Loucy (cell line): ENCODE measurements around the gene SPATA3.

Experiments
- H2AFZ ChIP-seq: fragments of 200-600 bp; sonication (generic); 2 replicates; pipeline ENCODE4 v1.6.0; 2016; ENCODE audit warnings: antibody characterized with exemption, mild to moderate bottlenecking, low read length, moderate library complexity
- H3F3A ChIP-seq: fragments of 200-600 bp; 2 replicates; pipeline ENCODE4 v1.6.0; 2016; ENCODE audit warnings: antibody characterized with exemption, low read depth, mild to moderate bottlenecking
- H3K27me3 ChIP-seq: fragments of 200-600 bp; sonication (generic); 2 replicates; pipeline ENCODE4 v1.6.1; 2014; ENCODE audit warnings: low read length, mild to moderate bottlenecking; ENCODE audit not compliant: insufficient read depth, poor library complexity, severe bottlenecking
- H3K36me3 ChIP-seq: fragments of 200-600 bp; sonication (generic); 2 replicates; pipeline ENCODE4 v1.6.1; 2016; ENCODE audit warnings: low read length; ENCODE audit not compliant: insufficient read depth
- H3K4me1 ChIP-seq: fragments of 200-600 bp; sonication (generic); 2 replicates; pipeline ENCODE4 v1.5.1; 2014; ENCODE audit warnings: low read length, mild to moderate bottlenecking; ENCODE audit not compliant: insufficient read depth, poor library complexity, severe bottlenecking
- H3K4me2 ChIP-seq: fragments of 200-600 bp; sonication (generic); 2 replicates; pipeline ENCODE4 v1.6.0; 2014; ENCODE audit warnings: antibody characterized with exemption, low read length, low read depth, mild to moderate bottlenecking; ENCODE audit not compliant: poor library complexity, severe bottlenecking
- H3K4me3 ChIP-seq: fragments of 200-600 bp; sonication (generic); 2 replicates; pipeline ENCODE4 v1.5.1; 2014; ENCODE audit warnings: low read length, mild to moderate bottlenecking, mixed read lengths; ENCODE audit not compliant: poor library complexity, severe bottlenecking
- H3K79me2 ChIP-seq: fragments of 200-600 bp; sonication (generic); 2 replicates; pipeline ENCODE4 v1.6.1; 2014; ENCODE audit warnings: low read length; ENCODE audit not compliant: insufficient read depth
- H3K9ac ChIP-seq: fragments of 200-600 bp; sonication (generic); 2 replicates; pipeline ENCODE4 v1.6.0; 2014; ENCODE audit warnings: mild to moderate bottlenecking, low read depth, low read length, moderate library complexity; ENCODE audit not compliant: poor library complexity, severe bottlenecking
- H3K9me2 ChIP-seq: fragments of 200-600 bp; sonication (generic); replicated peaks from 2 replicates; pipeline ENCODE4 v1.6.1; 2016; ENCODE audit warnings: low read depth, low read length, mixed read lengths
- H3K9me3 ChIP-seq: fragments of 200-600 bp; sonication (generic); 2 replicates; pipeline ENCODE4 v1.6.1; 2014; ENCODE audit warnings: mild to moderate bottlenecking, antibody characterized with exemption, low read length, low read depth; ENCODE audit not compliant: insufficient read depth
- H4K20me1 ChIP-seq: fragments of 200-600 bp; sonication (generic); 2 replicates; pipeline ENCODE4 v1.6.0; 2014; ENCODE audit warnings: antibody characterized with exemption, low read length, mild to moderate bottlenecking; ENCODE audit not compliant: insufficient read depth, poor library complexity, severe bottlenecking
- EZH2phosphoT487 ChIP-seq: fragments of 200-600 bp; IDR thresholded peaks from 2 replicates; pipeline ENCODE4 v1.6.1; 2018; ENCODE audit warnings: antibody characterized with exemption, mild to moderate bottlenecking, moderate library complexity, borderline replicate concordance
- TF ChIP-seq, protein P1 (sequence below): fragments of 200-600 bp; sonication (generic); conservative IDR thresholded peaks from 2 replicates; pipeline ENCODE4 v1.5.1; 2014; ENCODE audit warnings: mild to moderate bottlenecking, antibody characterized with exemption, low read length

Gene SPATA3

DNA sequence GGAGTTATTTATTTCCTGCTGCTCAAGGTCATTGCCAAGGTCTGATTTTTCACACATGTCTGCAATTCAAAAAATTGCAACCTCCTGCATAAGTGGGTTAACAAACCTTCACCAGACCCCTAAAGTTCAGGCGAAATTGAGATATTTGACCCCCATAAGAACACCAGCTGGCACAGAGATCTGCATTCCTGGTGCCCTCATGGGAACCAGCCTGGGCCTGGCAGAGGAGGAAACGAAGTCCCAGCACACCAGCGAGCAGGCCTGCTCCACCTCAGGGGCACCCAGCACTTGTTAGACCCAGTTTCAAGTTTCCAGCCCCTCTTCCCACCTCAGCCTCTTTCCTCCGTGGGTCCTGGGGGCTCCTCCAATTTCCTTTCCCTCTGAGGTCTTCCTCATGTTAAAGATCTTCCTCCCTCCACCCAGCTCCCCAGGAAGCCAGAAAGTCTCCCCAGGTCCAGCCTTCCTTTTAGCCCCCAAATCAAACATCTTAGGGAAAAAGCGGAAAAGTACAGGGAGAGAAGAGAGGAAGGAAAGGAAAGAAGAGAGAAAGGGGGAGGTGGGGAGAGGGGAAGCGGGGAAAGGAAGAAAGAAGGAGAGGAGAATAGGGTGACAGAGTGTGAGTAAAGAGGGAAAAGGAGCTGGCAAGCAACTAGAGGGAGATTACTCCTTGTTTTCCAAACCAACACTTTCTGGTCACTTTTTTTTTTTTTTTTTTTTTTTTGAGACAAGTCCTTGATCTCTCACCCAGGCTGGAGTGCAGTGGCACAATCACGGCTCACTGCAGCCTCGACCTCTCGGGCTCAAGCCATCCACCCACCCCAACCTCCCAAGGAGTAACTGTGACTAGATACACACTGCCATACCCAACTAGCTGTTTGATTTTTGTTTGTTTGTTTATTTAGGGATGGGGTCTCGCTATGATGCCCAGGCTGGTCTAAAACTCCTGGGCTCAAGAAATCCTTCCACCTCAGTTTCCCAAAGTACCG is 37.5 kb downstream of the SPATA3 start:
- Histone ChIP-seq H2AFZ (no peak overlapping the region), H3K9me2 (no peaks in the 10 kb centered on the region), H3K9ac (no peak overlapping the region), H3K9me3 (no peaks in the 10 kb centered on the region), H3F3A (no peaks in the 10 kb centered on the region), H3K36me3 (no peaks in the 10 kb centered on the region), H3K4me3 (no peak overlapping the region), H3K27me3 (no peaks in the 10 kb centered on the region), H3K79me2 (no peaks in the 10 kb centered on the region), H4K20me1 (no peaks in the 10 kb centered on the region), H3K4me2 (no peak overlapping the region), H3K4me1 (no peaks in the 10 kb centered on the region)
- TF ChIP-seq, protein P1, sequence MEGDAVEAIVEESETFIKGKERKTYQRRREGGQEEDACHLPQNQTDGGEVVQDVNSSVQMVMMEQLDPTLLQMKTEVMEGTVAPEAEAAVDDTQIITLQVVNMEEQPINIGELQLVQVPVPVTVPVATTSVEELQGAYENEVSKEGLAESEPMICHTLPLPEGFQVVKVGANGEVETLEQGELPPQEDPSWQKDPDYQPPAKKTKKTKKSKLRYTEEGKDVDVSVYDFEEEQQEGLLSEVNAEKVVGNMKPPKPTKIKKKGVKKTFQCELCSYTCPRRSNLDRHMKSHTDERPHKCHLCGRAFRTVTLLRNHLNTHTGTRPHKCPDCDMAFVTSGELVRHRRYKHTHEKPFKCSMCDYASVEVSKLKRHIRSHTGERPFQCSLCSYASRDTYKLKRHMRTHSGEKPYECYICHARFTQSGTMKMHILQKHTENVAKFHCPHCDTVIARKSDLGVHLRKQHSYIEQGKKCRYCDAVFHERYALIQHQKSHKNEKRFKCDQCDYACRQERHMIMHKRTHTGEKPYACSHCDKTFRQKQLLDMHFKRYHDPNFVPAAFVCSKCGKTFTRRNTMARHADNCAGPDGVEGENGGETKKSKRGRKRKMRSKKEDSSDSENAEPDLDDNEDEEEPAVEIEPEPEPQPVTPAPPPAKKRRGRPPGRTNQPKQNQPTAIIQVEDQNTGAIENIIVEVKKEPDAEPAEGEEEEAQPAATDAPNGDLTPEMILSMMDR: no peak
- no peak for TF ChIP-seq EZH2phosphoT487

DNA sequence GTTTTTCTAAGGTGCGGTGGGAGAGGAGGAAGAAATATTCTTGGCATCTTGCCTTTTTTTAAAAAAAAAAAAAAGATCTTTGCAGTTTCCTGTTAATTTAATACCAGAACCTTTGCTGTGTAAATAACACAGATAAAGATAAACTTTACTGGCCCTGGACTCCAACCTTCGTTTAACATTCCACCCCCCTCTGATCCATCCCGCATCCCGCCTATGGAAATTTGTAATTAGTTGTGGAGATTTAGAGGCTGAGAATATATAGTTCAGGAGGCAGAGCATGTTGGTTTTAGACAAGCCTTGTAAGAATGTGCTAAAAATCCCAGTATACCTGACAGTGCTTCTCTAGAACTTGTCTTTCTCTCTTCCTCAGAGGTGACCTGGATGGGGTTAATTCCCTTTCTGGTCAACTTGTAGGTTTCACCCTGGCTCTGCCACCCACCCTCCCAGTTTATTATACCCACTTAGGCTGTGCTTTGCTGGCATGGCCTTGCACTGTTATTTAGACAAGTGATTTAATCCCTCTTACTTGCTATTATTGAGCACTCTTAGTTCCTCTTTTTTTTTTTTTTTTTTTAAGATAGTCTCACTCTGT is 38.5 kb downstream of the SPATA3 start:
- Histone ChIP-seq H3K9me2 (no peaks in the 10 kb centered on the region), H3K9ac (no peak overlapping the region), H2AFZ (no peak overlapping the region), H3K79me2 (no peaks in the 10 kb centered on the region), H3K27me3 (no peaks in the 10 kb centered on the region), H3K36me3 (no peaks in the 10 kb centered on the region), H3K4me3 (no peak overlapping the region), H3K4me1 (no peaks in the 10 kb centered on the region), H3F3A (no peaks in the 10 kb centered on the region), H3K4me2 (no peak overlapping the region), H3K9me3 (no peaks in the 10 kb centered on the region), H4K20me1 (no peaks in the 10 kb centered on the region)
- TF ChIP-seq, protein P1: no peak
- no peak for TF ChIP-seq EZH2phosphoT487

DNA sequence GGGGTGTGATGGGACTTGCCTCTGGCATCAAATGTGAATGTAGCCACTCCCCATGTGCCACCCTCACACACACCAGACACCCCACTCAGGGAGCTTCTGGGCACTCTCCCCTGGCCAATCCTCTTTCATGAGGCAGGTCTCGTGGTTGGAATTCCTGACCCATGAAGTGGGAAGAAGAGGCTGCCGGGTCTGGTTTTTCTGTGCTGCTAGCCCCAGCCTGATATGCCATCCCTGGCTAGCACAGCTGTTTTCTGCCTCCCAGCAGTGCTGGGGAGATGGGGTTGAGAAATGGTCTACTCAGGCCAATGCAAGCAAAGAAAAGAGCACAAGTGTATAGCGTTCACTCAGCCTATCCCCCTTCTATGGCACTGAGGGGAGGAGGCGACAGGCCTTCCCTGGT is 40.2 kb downstream of the SPATA3 start:
- Histone ChIP-seq H4K20me1 (no peaks in the 10 kb centered on the region), H3K9me3 (no peaks in the 10 kb centered on the region), H3K4me3 (no peak overlapping the region), H3K27me3 (no peaks in the 10 kb centered on the region), H3F3A (no peaks in the 10 kb centered on the region), H2AFZ (no peak overlapping the region), H3K9ac (no peak overlapping the region), H3K79me2 (no peaks in the 10 kb centered on the region), H3K36me3 (no peaks in the 10 kb centered on the region), H3K4me1 (no peaks in the 10 kb centered on the region), H3K4me2 (no peak overlapping the region), H3K9me2 (no peaks in the 10 kb centered on the region)
- TF ChIP-seq, protein P1: no peak
- no peak for TF ChIP-seq EZH2phosphoT487
